T-helper 2 cell treated with Interferon-gamma antibody and Interleukin-4, amounts not matched to agents 5 μg/mL and 100 μg/mL, for 36 hours (primary cell): ENCODE measurements around the gene ATP8A2.

ENCODE experiments used
- DNase-seq: peaks from one replicate; pipeline ENCODE4 v3.0.0; 2021; ENCODE audit warnings: low spot score
- H3K27ac Mint-ChIP-seq: one replicate; pipeline ENCODE4 v1.8.0; 2021; ENCODE audit warnings: mild to moderate bottlenecking, mixed read lengths
- H3K27me3 Mint-ChIP-seq: one replicate; pipeline ENCODE4 v1.8.0; 2021; ENCODE audit warnings: low read depth, mixed read lengths
- H3K36me3 Mint-ChIP-seq: one replicate; pipeline ENCODE4 v1.8.0; 2021; ENCODE audit warnings: low read depth, mixed read lengths
- H3K4me1 Mint-ChIP-seq: one replicate; pipeline ENCODE4 v1.8.0; 2021; ENCODE audit warnings: low read depth, mixed read lengths
- H3K4me3 Mint-ChIP-seq: one replicate; pipeline ENCODE4 v1.8.0; 2022; ENCODE audit warnings: mild to moderate bottlenecking, moderate library complexity, mixed read lengths
- H3K9me3 Mint-ChIP-seq: one replicate; pipeline ENCODE4 v1.8.0; 2021; ENCODE audit warnings: mixed read lengths

Gene ATP8A2

GRCh38 chr13:25920931-25921330 lies 549.2 kb downstream of the ATP8A2 start:
- no peak overlapping the region for H3K27ac Mint-ChIP-seq
- H3K4me3 Mint-ChIP-seq: no peak overlapping the region
- H3K4me1 Mint-ChIP-seq: peaks cover 4% of the 10 kb centered on the region
- no peaks in the 10 kb centered on the region for H3K36me3 Mint-ChIP-seq
- peaks cover 13% of the 10 kb centered on the region for H3K27me3 Mint-ChIP-seq
- DNase-seq: no peak
- H3K9me3 Mint-ChIP-seq: no peaks in the 10 kb centered on the region

- Mint-ChIP-seq H3K27me3 (peaks cover 8% of the 10 kb centered on the region), H3K4me3 (no peak overlapping the region), H3K36me3 (no peaks in the 10 kb centered on the region), H3K4me1 (peaks cover 4% of the 10 kb centered on the region), H3K27ac (no peak overlapping the region), H3K9me3 (no peaks in the 10 kb centered on the region)
- DNase-seq: no peak
These were observed 550.6 kb downstream of the ATP8A2 start for GRCh38 chr13:25922376-25922775.

DNA sequence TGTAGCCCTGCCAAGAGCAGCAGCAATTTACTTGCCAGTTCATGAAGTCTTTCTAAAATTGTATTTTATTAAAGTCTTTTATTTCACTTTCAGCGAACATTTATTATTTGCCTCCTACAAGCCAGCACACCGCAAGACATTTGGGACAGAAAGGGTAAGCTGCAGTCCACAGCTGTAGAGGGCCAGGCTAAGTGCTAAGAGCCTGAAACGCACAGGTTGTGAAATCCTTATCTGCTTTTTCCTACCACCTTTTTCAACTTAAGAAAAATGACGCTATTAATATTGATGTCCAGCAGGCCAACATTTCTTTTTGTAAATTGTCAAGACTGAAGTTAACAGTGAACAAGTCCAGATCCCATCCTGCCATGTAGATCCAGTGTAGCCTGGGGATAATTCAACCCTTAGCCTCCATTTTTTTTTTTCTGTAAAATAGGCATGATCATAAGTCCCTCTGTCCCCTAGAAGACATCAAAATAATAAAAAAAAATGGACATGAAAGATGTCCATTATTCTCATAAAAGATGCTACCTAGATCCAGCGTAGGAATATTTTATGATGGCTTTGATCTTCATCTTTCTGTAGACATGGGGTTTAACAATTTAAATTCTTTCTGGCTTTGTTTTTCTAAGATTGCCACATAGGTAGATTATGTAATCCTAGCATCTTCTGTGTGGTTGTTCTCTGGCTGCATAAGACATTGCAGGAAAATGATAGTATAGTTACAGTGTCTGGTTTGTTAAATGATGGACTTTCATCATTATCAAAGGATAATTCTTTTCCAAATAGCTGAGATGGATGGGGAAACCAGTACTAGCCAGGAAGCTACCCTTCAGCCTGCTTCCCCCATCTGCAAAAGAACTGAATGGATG lies 551.7 kb downstream of the ATP8A2 start:
- Mint-ChIP-seq H3K4me3 (no peak overlapping the region), H3K4me1 (peaks cover 4% of the 10 kb centered on the region), H3K36me3 (no peaks in the 10 kb centered on the region), H3K9me3 (no peaks in the 10 kb centered on the region), H3K27ac (no peak overlapping the region), H3K27me3 (peaks cover 4% of the 10 kb centered on the region)
- DNase-seq: no peak

DNA sequence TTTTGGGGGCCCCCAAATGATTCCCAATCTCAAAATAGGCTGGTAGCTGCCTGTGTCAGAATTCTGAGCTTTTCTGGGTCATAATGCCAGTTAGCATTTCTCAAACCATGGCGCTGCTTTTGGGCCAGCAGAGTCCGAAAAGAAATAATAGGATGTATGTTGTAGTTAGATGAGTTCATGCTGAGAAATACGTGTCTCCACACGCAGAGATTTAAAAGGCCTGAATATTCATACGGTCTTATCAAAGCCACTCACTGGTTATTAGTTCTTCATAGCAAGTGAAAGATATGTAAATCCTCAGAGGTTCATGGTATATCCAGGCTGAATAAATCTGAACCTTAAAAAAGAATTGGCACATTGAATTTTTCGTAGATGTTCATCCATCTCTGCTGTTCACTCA lies 555.6 kb downstream of the ATP8A2 start:
- no peak overlapping the region for H3K4me3 Mint-ChIP-seq
- H3K9me3 Mint-ChIP-seq: no peaks in the 10 kb centered on the region
- no peaks in the 10 kb centered on the region for H3K36me3 Mint-ChIP-seq
- H3K27me3 Mint-ChIP-seq: peaks cover 4% of the 10 kb centered on the region
- H3K27ac Mint-ChIP-seq: no peak overlapping the region
- no peaks in the 10 kb centered on the region for H3K4me1 Mint-ChIP-seq
- DNase-seq: no peak

DNA sequence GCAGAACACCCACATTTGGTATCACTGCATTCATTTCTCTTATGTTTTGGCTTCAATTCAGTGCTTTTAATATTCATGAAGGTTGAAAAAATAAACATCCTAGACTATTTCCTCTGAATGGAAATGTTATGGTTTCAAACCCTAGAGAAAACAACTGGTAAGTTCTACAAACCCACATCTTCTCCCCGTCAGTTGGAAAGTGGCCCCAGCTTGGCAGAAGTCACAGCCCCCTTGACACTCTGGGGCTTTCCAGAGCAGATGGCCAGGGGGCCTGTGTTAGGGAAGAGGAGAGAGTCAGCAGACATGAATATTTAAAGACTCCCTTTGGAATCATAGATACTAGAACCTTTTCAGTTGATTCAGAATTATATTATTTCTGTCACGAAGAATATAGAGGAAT lies 556.2 kb downstream of the ATP8A2 start:
- Mint-ChIP-seq H3K27ac (no peak overlapping the region), H3K4me1 (no peaks in the 10 kb centered on the region), H3K36me3 (no peaks in the 10 kb centered on the region), H3K4me3 (no peak overlapping the region), H3K9me3 (no peaks in the 10 kb centered on the region), H3K27me3 (peaks cover 4% of the 10 kb centered on the region)
- DNase-seq: no peak

GRCh38 chr13:25928941-25929505 lies 557.2 kb downstream of the ATP8A2 start:
- no peak overlapping the region for H3K27ac Mint-ChIP-seq
- H3K9me3 Mint-ChIP-seq: no peaks in the 10 kb centered on the region
- no peaks in the 10 kb centered on the region for H3K4me1 Mint-ChIP-seq
- no peak for DNase-seq
- H3K4me3 Mint-ChIP-seq: no peak overlapping the region
- H3K36me3 Mint-ChIP-seq: no peaks in the 10 kb centered on the region
- H3K27me3 Mint-ChIP-seq: peaks cover 2% of the 10 kb centered on the region

DNA sequence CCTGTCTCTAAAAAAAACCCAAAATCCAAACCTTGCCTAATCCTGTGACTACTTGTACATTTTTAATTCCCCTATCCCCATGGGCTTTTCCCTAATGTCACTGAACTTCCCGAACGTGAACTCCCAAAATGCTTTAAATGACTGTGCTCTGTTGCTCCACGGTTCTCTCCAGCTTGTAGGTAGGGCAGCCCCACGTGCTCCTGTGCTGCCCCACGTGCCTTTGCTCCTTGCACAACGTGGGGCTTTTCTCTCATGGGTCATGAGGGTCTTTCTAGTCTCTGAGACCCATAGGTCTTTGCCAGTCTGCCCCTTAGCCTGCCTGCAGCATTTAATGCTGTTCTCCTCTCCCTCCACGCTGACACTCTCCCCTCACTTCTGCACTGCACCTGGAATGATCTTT lies 558.0 kb downstream of the ATP8A2 start:
- DNase-seq: no peak
- no peak overlapping the region for H3K27ac Mint-ChIP-seq
- no peaks in the 10 kb centered on the region for H3K36me3 Mint-ChIP-seq
- H3K9me3 Mint-ChIP-seq: no peaks in the 10 kb centered on the region
- H3K4me1 Mint-ChIP-seq: no peaks in the 10 kb centered on the region
- peaks cover 2% of the 10 kb centered on the region for H3K27me3 Mint-ChIP-seq
- no peak overlapping the region for H3K4me3 Mint-ChIP-seq

GRCh38 chr13:25930653-25931052 lies 558.9 kb downstream of the ATP8A2 start:
- Mint-ChIP-seq H3K36me3 (no peaks in the 10 kb centered on the region), H3K9me3 (no peaks in the 10 kb centered on the region), H3K4me1 (no peaks in the 10 kb centered on the region), H3K4me3 (no peak overlapping the region), H3K27ac (no peak overlapping the region), H3K27me3 (peaks cover 2% of the 10 kb centered on the region)
- DNase-seq: no peak

GRCh38 chr13:25932365-25932764 lies 560.6 kb downstream of the ATP8A2 start:
- H3K27me3 Mint-ChIP-seq: no peaks in the 10 kb centered on the region
- H3K4me1 Mint-ChIP-seq: no peaks in the 10 kb centered on the region
- no peaks in the 10 kb centered on the region for H3K9me3 Mint-ChIP-seq
- H3K4me3 Mint-ChIP-seq: no peak overlapping the region
- H3K27ac Mint-ChIP-seq: no peak overlapping the region
- no peaks in the 10 kb centered on the region for H3K36me3 Mint-ChIP-seq
- no peak for DNase-seq

GRCh38 chr13:25933520-25933919 lies 561.7 kb downstream of the ATP8A2 start:
- Mint-ChIP-seq H3K27me3 (no peaks in the 10 kb centered on the region), H3K27ac (no peak overlapping the region), H3K36me3 (no peaks in the 10 kb centered on the region)

DNA sequence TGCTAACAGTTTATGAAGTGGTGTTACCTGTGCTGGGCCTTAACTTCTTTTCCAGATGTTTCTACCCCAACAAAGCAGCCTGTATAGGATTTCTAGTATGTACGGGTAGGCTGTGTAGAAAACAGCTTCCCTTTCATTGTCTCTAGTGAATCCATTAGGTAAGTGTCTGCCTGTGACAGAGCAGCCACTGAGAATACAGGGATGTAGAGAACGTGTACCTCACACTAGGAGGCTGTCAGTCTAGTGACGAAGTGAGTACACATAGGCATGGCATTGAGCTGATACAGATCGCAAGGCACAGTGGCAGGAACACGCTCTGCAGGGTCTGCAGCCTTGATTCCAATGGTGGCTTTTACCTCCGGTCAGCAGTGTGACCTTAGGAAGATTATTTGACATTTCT lies 562.4 kb downstream of the ATP8A2 start:
- H3K27me3 Mint-ChIP-seq: no peaks in the 10 kb centered on the region
- DNase-seq: no peak
- H3K36me3 Mint-ChIP-seq: no peaks in the 10 kb centered on the region
- no peaks in the 10 kb centered on the region for H3K9me3 Mint-ChIP-seq
- no peaks in the 10 kb centered on the region for H3K4me1 Mint-ChIP-seq
- no peak overlapping the region for H3K4me3 Mint-ChIP-seq
- H3K27ac Mint-ChIP-seq: no peak overlapping the region

More at GRCh38 chr13:25933520-25933919, 561.7 kb downstream of the ATP8A2 start:
- Mint-ChIP-seq H3K4me3 (no peak overlapping the region), H3K4me1 (no peaks in the 10 kb centered on the region), H3K9me3 (no peaks in the 10 kb centered on the region)
- no peak for DNase-seq

- peaks cover 3% of the 10 kb centered on the region for H3K27me3 Mint-ChIP-seq
- H3K9me3 Mint-ChIP-seq: no peaks in the 10 kb centered on the region
- no peak overlapping the region for H3K27ac Mint-ChIP-seq
- no peaks in the 10 kb centered on the region for H3K36me3 Mint-ChIP-seq
- DNase-seq: no peak
- H3K4me1 Mint-ChIP-seq: peaks cover 6% of the 10 kb centered on the region
- H3K4me3 Mint-ChIP-seq: no peak overlapping the region
These were observed 568.4 kb downstream of the ATP8A2 start for GRCh38 chr13:25939961-25940687.

GRCh38 chr13:25943081-25943480 lies 571.3 kb downstream of the ATP8A2 start:
- Mint-ChIP-seq H3K4me1 (peaks cover 7% of the 10 kb centered on the region), H3K4me3 (no peak overlapping the region), H3K27ac (no peak overlapping the region), H3K27me3 (peaks cover 6% of the 10 kb centered on the region), H3K9me3 (no peaks in the 10 kb centered on the region), H3K36me3 (no peaks in the 10 kb centered on the region)
- DNase-seq: no peak

GRCh38 chr13:25943658-25944057 lies 571.9 kb downstream of the ATP8A2 start:
- H3K27ac Mint-ChIP-seq: no peak overlapping the region
- DNase-seq: no peak
- H3K9me3 Mint-ChIP-seq: no peaks in the 10 kb centered on the region
- H3K27me3 Mint-ChIP-seq: peaks cover 6% of the 10 kb centered on the region
- no peaks in the 10 kb centered on the region for H3K36me3 Mint-ChIP-seq
- H3K4me1 Mint-ChIP-seq: peaks cover 7% of the 10 kb centered on the region
- H3K4me3 Mint-ChIP-seq: no peak overlapping the region
